Activated CD4-positive, alpha-beta T cell treated with anti-CD3 and anti-CD28 coated beads, Interleukin-2, amount 50 U/mL, for 48 hours (primary cell): Measurements from ENCODE around the gene KRT6A.
"Not testable (repeated sequence)": the region's sequence is repeated elsewhere in the genome, so short reads cannot be mapped to it uniquely, and the experiment has no call there.

Experiments
- DNase-seq, 2 experiments: peaks; one replicate each; pipeline ENCODE4 v3.0.0-alpha.2; 2020

KRT6A gene

GRCh38 chr12:52499806-52500560 is 6.9 kb upstream of the KRT6A start:
- no peak for DNase-seq

GRCh38 chr12:52498946-52499345 is 5.9 kb upstream of the KRT6A start:
- DNase-seq = no peak

- DNase-seq = no peak
Measured at GRCh38 chr12:52497975-52498374, 4.9 kb upstream of the KRT6A start.

- no peak for DNase-seq
Measured at GRCh38 chr12:52496590-52497071, 3.6 kb upstream of the KRT6A start.

GRCh38 chr12:52496054-52496453 is 3.0 kb upstream of the KRT6A start:
- DNase-seq = no peak

- no peak for DNase-seq
Measured at GRCh38 chr12:52495389-52495788, 2.3 kb upstream of the KRT6A start.

GRCh38 chr12:52494518-52494917 is 1.5 kb upstream of the KRT6A start:
- no peak for DNase-seq

GRCh38 chr12:52494100-52494499 is 1.0 kb upstream of the KRT6A start:
- no peak for DNase-seq

- DNase-seq = not testable (repeated sequence)
Measured at GRCh38 chr12:52492405-52492804, 652 bp downstream of the KRT6A start.

GRCh38 chr12:52491495-52491894 is 1.6 kb downstream of the KRT6A start:
- DNase-seq = not testable (repeated sequence)

GRCh38 chr12:52488736-52489135 is 4.3 kb downstream of the KRT6A start:
- no peak for DNase-seq

- not testable (repeated sequence) for DNase-seq
Measured at GRCh38 chr12:52487744-52488443, 5.2 kb downstream of the KRT6A start.

GRCh38 chr12:52487211-52487610 is 5.8 kb downstream of the KRT6A start:
- DNase-seq = no peak

GRCh38 chr12:52486166-52487105 is 6.6 kb downstream of the KRT6A start:
- DNase-seq = no peak

- no peak for DNase-seq
Measured at GRCh38 chr12:52480073-52480472, 13.0 kb downstream of the KRT6A start.

- DNase-seq = no peak
Measured at GRCh38 chr12:52477651-52478050, 15.4 kb downstream of the KRT6A start.

GRCh38 chr12:52474212-52474611 is 18.8 kb downstream of the KRT6A start:
- no peak for DNase-seq

- DNase-seq = no peak
Measured at GRCh38 chr12:52473768-52474167, 19.3 kb downstream of the KRT6A start, which contains the start of gene KRT6C. Gene KRT6C, minus strand, starts transcription at chr12:52473805. Its CDS starts 68 bp downstream, at chr12:52473737.

- DNase-seq = no peak
Measured at GRCh38 chr12:52469853-52470252, 23.2 kb downstream of the KRT6A start.

GRCh38 chr12:52464897-52465296 is 28.2 kb downstream of the KRT6A start:
- no peak for DNase-seq

- DNase-seq = no peak
Measured at GRCh38 chr12:52461693-52462092, 31.4 kb downstream of the KRT6A start.

- no peak for DNase-seq
Measured at GRCh38 chr12:52458861-52459260, 34.2 kb downstream of the KRT6A start.

- no peak for DNase-seq
Measured at GRCh38 chr12:52455821-52456220, 37.2 kb downstream of the KRT6A start.
